GDM1 (cell line): Measurements from ENCODE around the gene MCFD2.

Source experiments
- DNase-seq: peaks from one replicate; lab custom pipeline; 2025; lab: John Stamatoyannopoulos, UW

MCFD2 gene

GRCh38 chr2:46873604-46874068 lies 42.0 kb downstream of the MCFD2 start:
- peak; percentile 64 for DNase-seq

DNA sequence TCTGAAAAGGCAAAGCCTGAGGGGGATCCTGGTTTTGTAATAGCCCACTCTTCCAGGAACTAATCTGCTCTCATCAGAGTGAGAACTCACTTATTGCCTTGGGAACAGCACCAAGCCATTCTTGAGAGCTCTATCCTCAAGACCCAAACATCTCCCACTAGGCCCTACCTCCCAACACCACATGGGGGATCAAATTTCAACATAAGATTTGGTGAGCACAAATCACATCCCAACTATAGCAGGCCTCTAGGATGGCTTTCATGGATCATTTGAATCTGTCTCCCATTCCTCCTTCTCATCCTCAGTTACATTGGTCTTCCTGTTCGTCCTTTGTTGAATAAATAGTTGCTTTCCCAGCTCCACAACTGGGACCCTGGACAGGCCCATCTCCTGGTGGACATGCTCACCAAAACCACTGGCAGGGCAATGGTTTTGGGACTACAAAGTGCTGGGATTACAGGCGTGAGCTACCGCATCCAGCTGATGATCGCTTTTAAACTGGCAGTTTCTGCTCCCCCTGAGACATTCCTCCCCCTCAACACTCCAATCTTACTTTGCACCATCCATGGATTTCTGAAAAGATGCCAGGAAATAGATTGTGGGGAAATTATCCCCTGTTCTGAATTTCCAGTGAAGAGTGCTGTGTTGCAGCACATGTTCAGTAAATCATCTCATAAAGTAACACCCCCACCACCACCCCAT lies 42.6 kb downstream of the MCFD2 start:
- no peak for DNase-seq

- no peak for DNase-seq
These were observed 43.6 kb downstream of the MCFD2 start for GRCh38 chr2:46871976-46872381.

- DNase-seq = no peak
These were observed 45.4 kb downstream of the MCFD2 start for GRCh38 chr2:46870051-46870839.

- no peak for DNase-seq
These were observed 46.0 kb downstream of the MCFD2 start for GRCh38 chr2:46869621-46870020.

- DNase-seq = peak; percentile 64
These were observed 48.8 kb downstream of the MCFD2 start for GRCh38 chr2:46866770-46867246.

GRCh38 chr2:46865181-46865970 lies 50.2 kb downstream of the MCFD2 start:
- DNase-seq = no peak

- DNase-seq = no peak
These were observed 51.7 kb downstream of the MCFD2 start for GRCh38 chr2:46863882-46864281.

- DNase-seq = no peak
These were observed 53.1 kb downstream of the MCFD2 start for GRCh38 chr2:46862514-46862913.

GRCh38 chr2:46861916-46862315 lies 53.7 kb downstream of the MCFD2 start:
- DNase-seq = no peak

GRCh38 chr2:46859482-46859881 lies 56.1 kb downstream of the MCFD2 start:
- DNase-seq = no peak

DNA sequence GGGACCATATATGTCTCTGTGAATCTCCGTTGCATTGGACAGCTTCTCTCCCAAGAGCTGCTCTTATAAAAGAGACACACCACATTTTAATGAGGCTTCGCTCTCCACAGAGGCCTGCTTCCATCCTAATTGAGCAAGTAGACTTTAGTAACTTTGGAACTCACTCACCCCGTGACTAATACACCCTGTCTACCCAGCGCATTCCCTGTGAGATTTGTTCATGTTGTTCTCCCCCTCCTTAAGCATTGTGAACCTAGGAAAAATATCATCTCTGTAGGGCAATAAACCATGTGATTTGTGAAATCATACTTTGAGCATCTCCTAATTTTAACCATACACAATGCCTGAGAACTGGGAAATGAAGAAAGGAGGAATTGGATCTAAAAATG lies 56.9 kb downstream of the MCFD2 start:
- no peak for DNase-seq

DNA sequence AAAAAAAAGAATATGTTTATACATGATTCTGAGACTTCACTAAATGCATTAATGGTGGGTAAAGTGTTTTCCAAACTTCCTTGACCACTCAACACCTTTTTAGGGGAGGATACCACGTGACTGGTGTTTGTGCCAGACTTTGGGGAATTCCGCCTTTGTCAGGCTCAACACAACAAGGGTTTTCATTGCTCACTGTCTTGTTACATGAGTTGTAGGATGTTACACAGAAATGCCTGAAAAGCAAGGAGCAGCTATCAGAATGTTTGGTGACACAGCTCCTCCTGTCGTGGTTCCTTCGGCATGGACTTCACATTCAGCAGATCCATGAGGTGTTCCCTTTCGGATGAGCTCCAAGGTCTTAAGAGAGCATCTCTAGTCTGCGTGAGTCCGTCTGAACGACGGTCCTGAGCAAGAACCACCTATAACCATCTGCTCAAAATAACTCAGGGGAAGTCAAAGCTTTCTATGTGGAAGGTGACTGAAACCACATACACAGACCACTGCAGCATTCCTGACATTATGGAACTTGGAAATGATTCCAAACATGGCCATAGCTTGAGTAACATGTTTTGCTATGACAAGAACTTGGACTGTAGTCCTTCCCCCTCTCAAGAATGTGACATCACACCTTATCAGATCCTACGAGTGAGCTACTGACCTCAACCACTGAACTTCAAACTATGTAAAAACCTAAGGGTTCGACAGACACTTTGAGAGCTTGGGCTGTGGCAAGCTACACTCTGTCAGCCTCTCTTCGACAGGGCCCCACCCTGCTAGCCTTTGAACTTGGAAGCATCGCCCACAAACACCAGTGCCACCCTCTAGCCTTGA lies 57.5 kb downstream of the MCFD2 start:
- DNase-seq = no peak

- no peak for DNase-seq
These were observed 59.3 kb downstream of the MCFD2 start for GRCh38 chr2:46856336-46856735.

DNA sequence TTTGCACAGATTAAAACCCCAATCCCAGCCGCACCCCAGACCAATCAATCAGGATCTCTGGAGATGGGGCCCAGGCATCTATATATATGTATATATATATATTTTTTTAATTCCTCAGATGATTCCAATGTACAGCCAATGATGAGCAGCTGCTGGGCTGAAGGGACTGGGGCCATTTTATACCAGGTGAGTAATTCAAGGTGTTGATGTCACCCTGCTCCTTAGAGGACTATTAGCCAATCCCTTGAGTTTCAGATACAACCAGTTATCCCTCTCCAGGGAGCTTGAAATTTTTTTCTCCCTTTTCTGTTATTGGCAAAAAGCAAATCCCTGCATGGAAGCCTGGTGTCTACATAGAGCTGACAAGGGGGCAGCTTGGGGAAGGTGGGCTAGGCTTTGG lies 59.8 kb downstream of the MCFD2 start:
- DNase-seq = no peak

DNA sequence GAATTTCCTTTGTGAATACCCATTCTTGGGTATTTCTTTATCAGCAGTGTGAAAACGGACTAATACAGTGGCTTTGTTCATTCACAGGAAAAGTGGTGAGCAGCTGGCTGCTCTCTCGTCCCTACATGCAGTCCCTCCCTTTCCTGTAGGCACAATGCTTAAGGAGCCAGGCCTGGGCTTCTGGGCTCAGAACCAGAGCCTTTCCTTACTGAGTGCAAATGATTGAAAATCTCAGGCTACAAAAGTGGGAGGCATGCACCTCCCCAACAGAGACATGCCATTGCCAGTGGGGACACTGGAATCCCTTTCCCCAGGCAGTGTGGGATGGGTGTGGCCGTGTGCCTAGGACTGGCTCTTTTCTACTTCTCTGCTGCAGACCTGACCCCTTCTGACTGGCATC lies 61.3 kb downstream of the MCFD2 start:
- no peak for DNase-seq

- DNase-seq = no peak
These were observed 63.0 kb downstream of the MCFD2 start for GRCh38 chr2:46852598-46852997.

DNA sequence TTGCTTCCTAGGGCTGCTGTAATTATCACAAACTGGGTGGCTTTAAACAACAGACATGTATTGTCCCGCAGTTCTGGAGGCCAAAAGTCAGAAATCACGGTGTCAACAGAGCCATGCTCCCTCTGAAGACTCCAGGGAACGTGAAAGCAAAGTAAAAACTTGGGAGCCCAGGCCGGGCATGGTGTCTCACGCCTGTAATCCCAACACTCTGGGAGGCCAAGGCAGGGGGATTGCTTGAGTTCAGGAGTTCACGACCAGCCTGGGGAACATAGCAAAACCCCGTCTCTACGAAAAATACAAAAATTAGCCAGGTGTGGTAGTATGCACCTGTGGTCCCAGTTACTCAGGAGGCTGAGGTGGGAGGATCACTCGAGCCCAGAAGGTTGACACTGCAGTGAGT lies 63.5 kb downstream of the MCFD2 start:
- DNase-seq = no peak
